GM11168 (cell line): ENCODE results near the gene OR1L4.

ENCODE experiments used
- in situ Hi-C: fragments of 300-500 bp; cut with MboI; formaldehyde crosslinking; loops from one replicate; pipeline ENCODE4 v1.12.0; 2022; ENCODE audit warnings: low sequenced_read_pairs; ENCODE audit not compliant: unreplicated experiment

Gene OR1L4, protein sequence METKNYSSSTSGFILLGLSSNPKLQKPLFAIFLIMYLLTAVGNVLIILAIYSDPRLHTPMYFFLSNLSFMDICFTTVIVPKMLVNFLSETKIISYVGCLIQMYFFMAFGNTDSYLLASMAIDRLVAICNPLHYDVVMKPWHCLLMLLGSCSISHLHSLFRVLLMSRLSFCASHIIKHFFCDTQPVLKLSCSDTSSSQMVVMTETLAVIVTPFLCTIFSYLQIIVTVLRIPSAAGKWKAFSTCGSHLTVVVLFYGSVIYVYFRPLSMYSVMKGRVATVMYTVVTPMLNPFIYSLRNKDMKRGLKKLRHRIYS

DNA sequence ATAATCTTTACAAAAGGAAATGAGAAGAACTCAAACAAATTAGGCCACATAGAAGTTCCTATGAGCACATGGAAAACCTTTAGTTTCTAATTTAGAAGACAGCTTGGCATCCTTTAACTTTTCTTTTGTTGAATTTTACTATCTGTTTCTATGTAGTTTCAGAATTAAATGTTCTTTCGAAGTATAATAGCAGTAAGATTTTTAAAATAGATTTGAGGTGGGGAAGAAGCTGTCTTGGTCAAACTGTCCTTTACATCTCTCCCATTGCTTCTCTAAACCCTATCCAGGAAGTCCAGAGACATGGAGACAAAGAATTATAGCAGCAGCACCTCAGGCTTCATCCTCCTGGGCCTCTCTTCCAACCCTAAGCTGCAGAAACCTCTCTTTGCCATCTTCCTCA, at the start of gene OR1L4:
Gene OR1L4 (plus strand): TSS at position 301 of the 400 bp plus-strand sequence. CDS start 0 bp downstream, at position 301.
- in situ Hi-C loops: no loop called here

- in situ Hi-C loops: no loop called here
Observed at GRCh38 chr9:122684851-122685250, 38.9 kb upstream of the OR1L4 start.

- in situ Hi-C loops: no loop called here
Observed at GRCh38 chr9:122695696-122696095, 28.1 kb upstream of the OR1L4 start.

DNA sequence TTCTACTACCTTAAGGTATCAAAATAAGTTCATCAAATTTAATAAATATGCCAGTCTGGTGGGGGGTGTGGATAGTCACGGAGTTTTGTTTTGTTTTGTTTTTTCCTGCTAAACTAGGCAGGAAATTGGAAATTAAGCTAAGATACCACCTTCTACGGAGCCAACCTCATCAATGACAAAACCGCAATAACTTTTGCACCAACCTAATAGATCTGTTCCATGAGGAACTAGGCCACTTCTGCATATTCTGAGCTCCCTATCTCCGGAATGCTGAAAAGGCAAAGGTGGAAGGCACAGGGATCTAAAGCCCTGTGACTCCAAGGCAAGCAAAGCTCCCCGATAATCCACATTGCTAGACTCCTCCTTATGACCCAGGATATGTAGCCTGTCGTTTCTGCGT, 5.8 kb upstream of the OR1L4 start:
- in situ Hi-C loops: no loop called here

GRCh38 chr9:122719218-122719617, 4.6 kb upstream of the OR1L4 start:
- in situ Hi-C loops: no loop called here

GRCh38 chr9:122742003-122742402, 18.2 kb downstream of the OR1L4 start, which contains the start of gene OR1L6:
TSS of gene OR1L6 (plus strand) at chr9:122742303. CDS start at chr9:122749848, 7,545 bp downstream.
- in situ Hi-C loops: no loop called here

GRCh38 chr9:122754825-122755224, 31.0 kb downstream of the OR1L4 start:
- in situ Hi-C loops: no loop called here

DNA sequence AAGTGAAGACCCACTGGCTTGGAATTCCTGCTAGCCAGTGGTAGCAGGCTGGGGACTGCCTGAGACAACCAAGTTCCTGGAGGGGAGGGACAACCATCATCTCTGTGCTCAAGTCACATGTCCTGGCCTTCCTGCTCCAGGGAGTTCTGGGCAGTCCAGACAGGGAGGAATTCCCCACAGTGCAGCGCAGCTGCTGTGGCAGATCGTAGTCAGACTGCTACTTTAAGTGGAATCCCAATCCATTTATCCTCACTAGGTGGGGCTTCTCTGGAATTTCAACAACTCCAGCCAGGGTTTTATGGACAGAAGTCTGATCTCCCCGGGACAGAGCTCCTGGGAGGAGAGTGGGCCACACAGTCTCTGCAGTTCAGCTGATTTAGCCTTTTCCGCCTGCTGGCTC, 44.0 kb downstream of the OR1L4 start:
- in situ Hi-C loops: no loop called here
